Liver (tissue), 3 donors: ENCODE measurements around the gene TANGO6.

Experiments
- CTCF ChIP-seq: fragments of 150-350 bp; IDR thresholded peaks from 2 replicates; pipeline ENCODE4 v1.5.1; 2017; ENCODE audit warnings: improper control_type of control experiment, low read depth, low read length; ENCODE audit not compliant: missing input control
- RXRA ChIP-seq, 2 donors: IDR thresholded peaks; 2 replicates each; pipeline ENCODE4 v1.6.1; 2017 to 2018; ENCODE audit warnings: antibody characterized with exemption in 2 of 2, mild to moderate bottlenecking in 1 of 2
- SP1 ChIP-seq: IDR thresholded peaks from 2 replicates; pipeline ENCODE4 v1.6.1; 2018; ENCODE audit warnings: antibody characterized with exemption, mild to moderate bottlenecking
- ZBTB33 ChIP-seq: IDR thresholded peaks from 2 replicates; pipeline ENCODE4 v1.6.1; 2016; ENCODE audit warnings: antibody characterized with exemption
- donor health status: healthy.
- donor health status: healthy.

DNA sequence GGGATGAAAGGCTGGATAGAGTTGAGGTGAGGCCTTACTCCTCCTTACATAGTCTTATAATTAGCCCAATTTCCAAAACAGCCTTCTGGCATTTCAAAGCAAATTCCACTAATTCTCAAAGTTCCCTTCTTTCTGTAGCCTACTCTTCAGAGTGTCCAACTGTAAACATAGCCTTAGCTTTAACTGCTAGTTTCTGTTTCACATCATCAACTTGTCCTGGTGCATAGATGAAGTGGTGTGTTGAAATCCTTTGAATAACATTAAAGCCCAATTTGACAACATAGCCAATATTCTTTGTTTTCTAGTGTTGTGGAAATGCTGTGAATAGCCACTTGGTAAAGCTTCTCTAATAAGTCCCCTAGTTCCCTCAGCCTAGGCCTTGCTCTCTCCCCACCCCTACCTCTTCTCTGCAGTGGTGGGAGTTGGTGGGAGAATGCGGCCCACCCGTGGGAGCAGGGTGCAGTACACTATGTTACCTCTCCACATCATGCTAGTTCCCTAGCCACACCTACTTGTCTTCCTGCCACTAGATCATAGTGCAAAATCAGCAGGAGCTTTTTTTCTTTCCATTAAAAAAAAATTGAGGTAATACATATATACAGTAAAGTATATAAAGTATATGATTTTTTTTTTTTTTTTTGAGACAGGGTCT, 135.1 kb downstream of the TANGO6 start:
- TF ChIP-seq SP1 (no peak), RXRA (IDR thresholded peaks at IDR 0.05) (no peak), CTCF (no peak), ZBTB33 (no peak)
